ENCODE measurements around the gene QDPR. TPM values are rescaled to one million over a fixed set of nuclear protein-coding genes. Genes with fewer than 3 reads are reported as not detected.

QDPR gene
- total and polyA plus RNA-seq, 10 of the 15 experiments (the other 5 are each of a cell fraction or from before 2014, with no cell fraction given) = 3.0 to 27.7 (median 11.8) TPM

DNA sequence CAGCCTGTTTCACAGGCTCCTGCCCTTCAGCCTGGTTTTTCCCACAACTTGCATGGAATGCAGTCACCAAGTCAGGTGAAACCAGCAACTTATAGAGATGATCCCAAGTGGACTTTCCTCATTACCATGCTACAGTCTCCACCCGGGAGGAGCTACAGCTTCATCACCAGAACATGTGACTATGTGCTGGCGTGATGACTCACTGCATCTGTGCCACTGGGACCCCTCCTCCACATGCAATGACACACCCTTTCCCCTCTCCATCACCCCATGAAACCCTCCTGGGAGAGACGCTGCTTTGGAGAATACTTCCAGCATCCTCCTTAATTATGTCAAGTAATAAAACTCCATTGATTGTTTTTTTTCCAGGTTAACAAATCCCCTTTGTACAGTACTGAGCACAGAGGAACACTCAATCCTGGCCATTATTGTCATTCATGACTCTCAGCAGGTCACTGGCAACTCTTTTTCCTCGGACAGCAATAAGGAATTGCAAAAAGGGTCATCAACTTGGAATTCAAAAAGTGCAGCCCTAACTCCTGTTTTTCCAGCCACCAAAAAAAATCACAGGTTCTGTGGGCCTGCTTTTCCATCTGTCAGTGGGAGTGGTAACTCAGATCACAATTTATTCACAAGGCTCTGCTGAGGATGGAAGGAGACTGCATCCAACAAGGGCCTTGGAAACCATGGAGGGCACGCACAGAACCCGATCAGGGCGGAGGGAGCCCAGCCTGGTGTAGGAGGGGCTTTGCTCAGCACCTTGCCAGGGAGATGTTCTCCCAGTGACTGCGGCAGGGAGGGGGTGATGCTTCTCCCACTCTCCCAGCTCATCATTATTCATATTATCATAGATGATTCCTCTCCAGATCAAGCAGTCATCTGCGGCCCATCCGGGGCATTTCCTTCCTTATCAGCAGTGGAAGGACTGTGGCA lies 17.4 kb downstream of the QDPR start:
- 55% methylated on average over 10 of the region's 10 CpGs for WGBS (ENCODE audit: insufficient coverage, insufficient replicate concordance, low lambda C conversion rate, missing lambda C conversion rate)
- DNase-seq (ENCODE audit: low read depth, low spot score) = no peak
- RAD21 ChIA-PET (ENCODE audit: unreplicated experiment) = no interaction called here
- no peaks in the 10 kb centered on the region for H3K27me3 ChIP-seq (replicated peaks in 1 of 2; ENCODE audit: control insufficient read depth in 2 of 2, insufficient read depth in 2 of 2, low read length in 1 of 2)
- in situ Hi-C loops (cut with MboI) = no loop called here
- H3K4me2 ChIP-seq (ENCODE audit: control insufficient read depth, insufficient read depth) = no peak overlapping the region
- FAIRE-seq = no peak
- no peaks in the 10 kb centered on the region for H3K79me2 ChIP-seq (ENCODE audit: control insufficient read depth, insufficient read depth, low read length)
- no peaks in the 10 kb centered on the region for H3K9me3 ChIP-seq (replicated peaks; ENCODE audit: control insufficient read depth, insufficient read depth, low read length)
- no TSS peak for BruUV-seq (replicated peaks)
- POLR2A ChIA-PET = no interaction called here
- SMC1A ChIA-PET (ENCODE audit: uncharacterized antibody, unreplicated experiment) = no interaction called here
- no peak overlapping the region for H3K4me3 ChIP-seq
- no peak overlapping the region for H3K9ac ChIP-seq (ENCODE audit: control insufficient read depth, insufficient read depth, low read length)
- intact Hi-C loops (cut with micrococcal nuclease; ENCODE audit: unreplicated experiment) = no loop called here
- CTCF ChIA-PET = interaction anchor here (1.7 kb wide), 1 partner anchor 26 kb away, joined by 3 read pairs; no protein-coding TSS in a partner anchor
- ATAC-seq = no peak
- TF ChIP-seq, protein P1, sequence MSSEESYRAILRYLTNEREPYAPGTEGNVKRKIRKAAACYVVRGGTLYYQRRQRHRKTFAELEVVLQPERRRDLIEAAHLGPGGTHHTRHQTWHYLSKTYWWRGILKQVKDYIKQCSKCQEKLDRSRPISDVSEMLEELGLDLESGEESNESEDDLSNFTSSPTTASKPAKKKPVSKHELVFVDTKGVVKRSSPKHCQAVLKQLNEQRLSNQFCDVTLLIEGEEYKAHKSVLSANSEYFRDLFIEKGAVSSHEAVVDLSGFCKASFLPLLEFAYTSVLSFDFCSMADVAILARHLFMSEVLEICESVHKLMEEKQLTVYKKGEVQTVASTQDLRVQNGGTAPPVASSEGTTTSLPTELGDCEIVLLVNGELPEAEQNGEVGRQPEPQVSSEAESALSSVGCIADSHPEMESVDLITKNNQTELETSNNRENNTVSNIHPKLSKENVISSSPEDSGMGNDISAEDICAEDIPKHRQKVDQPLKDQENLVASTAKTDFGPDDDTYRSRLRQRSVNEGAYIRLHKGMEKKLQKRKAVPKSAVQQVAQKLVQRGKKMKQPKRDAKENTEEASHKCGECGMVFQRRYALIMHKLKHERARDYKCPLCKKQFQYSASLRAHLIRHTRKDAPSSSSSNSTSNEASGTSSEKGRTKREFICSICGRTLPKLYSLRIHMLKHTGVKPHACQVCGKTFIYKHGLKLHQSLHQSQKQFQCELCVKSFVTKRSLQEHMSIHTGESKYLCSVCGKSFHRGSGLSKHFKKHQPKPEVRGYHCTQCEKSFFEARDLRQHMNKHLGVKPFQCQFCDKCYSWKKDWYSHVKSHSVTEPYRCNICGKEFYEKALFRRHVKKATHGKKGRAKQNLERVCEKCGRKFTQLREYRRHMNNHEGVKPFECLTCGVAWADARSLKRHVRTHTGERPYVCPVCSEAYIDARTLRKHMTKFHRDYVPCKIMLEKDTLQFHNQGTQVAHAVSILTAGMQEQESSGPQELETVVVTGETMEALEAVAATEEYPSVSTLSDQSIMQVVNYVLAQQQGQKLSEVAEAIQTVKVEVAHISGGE (CRISPR knock-in tag; IDR thresholded peaks at IDR 0.05) = no peak
- no peak for TF ChIP-seq NFYA (IDR thresholded peaks at IDR 0.05; ENCODE audit: borderline replicate concordance, low read depth, low read length)
- TF ChIP-seq HDAC2 (IDR thresholded peaks at IDR 0.05) = no peak
- TF ChIP-seq, protein P2, sequence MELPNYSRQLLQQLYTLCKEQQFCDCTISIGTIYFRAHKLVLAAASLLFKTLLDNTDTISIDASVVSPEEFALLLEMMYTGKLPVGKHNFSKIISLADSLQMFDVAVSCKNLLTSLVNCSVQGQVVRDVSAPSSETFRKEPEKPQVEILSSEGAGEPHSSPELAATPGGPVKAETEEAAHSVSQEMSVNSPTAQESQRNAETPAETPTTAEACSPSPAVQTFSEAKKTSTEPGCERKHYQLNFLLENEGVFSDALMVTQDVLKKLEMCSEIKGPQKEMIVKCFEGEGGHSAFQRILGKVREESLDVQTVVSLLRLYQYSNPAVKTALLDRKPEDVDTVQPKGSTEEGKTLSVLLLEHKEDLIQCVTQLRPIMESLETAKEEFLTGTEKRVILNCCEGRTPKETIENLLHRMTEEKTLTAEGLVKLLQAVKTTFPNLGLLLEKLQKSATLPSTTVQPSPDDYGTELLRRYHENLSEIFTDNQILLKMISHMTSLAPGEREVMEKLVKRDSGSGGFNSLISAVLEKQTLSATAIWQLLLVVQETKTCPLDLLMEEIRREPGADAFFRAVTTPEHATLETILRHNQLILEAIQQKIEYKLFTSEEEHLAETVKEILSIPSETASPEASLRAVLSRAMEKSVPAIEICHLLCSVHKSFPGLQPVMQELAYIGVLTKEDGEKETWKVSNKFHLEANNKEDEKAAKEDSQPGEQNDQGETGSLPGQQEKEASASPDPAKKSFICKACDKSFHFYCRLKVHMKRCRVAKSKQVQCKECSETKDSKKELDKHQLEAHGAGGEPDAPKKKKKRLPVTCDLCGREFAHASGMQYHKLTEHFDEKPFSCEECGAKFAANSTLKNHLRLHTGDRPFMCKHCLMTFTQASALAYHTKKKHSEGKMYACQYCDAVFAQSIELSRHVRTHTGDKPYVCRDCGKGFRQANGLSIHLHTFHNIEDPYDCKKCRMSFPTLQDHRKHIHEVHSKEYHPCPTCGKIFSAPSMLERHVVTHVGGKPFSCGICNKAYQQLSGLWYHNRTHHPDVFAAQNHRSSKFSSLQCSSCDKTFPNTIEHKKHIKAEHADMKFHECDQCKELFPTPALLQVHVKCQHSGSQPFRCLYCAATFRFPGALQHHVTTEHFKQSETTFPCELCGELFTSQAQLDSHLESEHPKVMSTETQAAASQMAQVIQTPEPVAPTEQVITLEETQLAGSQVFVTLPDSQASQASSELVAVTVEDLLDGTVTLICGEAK (IDR thresholded peaks at IDR 0.05; ENCODE audit: borderline replicate concordance) = no peak
- TF ChIP-seq NFXL1 (IDR thresholded peaks at IDR 0.05; ENCODE audit: borderline replicate concordance) = no peak
- TF ChIP-seq SPI1 (IDR thresholded peaks at IDR 0.05; ENCODE audit: borderline replicate concordance, insufficient read depth, low read depth, low read length) = no peak
- TF ChIP-seq BMI1 (IDR thresholded peaks at IDR 0.05; ENCODE audit: borderline replicate concordance) = no peak
- TF ChIP-seq IRF5 (IDR thresholded peaks at IDR 0.05; ENCODE audit: borderline replicate concordance) = no peak
- TF ChIP-seq RBBP5 (conservative IDR thresholded peaks at IDR 0.05) = no peak
- TF ChIP-seq CHD1 (IDR thresholded peaks at IDR 0.05; ENCODE audit: low read depth, low read length) = no peak
- TF ChIP-seq EGR1 (IDR thresholded peaks at IDR 0.05; ENCODE audit: borderline replicate concordance in 1 of 2, low read depth in 2 of 2, low read length in 2 of 2) = no peak
- no peak for TF ChIP-seq MTA2 (IDR thresholded peaks at IDR 0.05; ENCODE audit: low read depth)
- H4K20me1 ChIP-seq (ENCODE audit: control insufficient read depth, insufficient read depth) = no peaks in the 10 kb centered on the region
- H3K27ac ChIP-seq (ENCODE audit: control insufficient read depth, insufficient read depth) = no peak overlapping the region
- no peaks in the 10 kb centered on the region for H3K4me1 ChIP-seq (ENCODE audit: control insufficient read depth, insufficient read depth, low read length)
- H3K36me3 ChIP-seq (ENCODE audit: control insufficient read depth in 2 of 2, insufficient read depth in 2 of 2, low read length in 1 of 2) = peaks cover 2 to 5% of the 10 kb centered on the region in 2 experiments; a peak in 1 of 4 replicates
- no peak overlapping the region for H2AFZ ChIP-seq (ENCODE audit: control insufficient read depth, low read depth, low read length)
